Measurements from ENCODE around the gene EYA2.

The EYA2 gene

DNA sequence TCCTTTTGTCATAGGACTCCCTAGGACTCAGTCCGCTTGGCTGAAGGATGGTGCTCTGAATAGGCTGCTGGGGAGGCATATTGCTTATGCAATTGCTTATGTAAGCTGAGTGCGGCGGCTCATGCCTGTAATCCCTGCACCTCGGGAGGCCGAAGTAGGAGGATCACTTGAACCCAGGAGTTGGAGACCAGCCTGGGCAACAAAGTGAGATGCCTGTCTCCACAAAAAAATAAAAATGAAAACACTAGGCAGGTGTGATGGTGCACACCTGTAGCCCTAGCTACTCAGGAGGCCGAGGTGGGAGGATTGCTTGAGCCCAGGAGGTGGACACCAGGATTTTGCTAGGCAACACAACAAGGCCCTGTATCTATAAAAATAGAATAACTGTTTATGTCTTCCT is 81.3 kb downstream of the EYA2 start:
- no peak overlapping the region for H3K4me3 ChIP-seq
- H4K20me1 ChIP-seq: no peaks in the 10 kb centered on the region
- no peaks in the 10 kb centered on the region for H3K27me3 ChIP-seq
- H3K4me1 ChIP-seq: peaks cover 20% of the 10 kb centered on the region
- TF ChIP-seq Cebpa-rat (IDR thresholded peaks at IDR 0.05): no peak
- H3K4me2 ChIP-seq: no peak overlapping the region
- H3K9me3 ChIP-seq: no peaks in the 10 kb centered on the region
- H3K36me3 ChIP-seq: no peaks in the 10 kb centered on the region
- no peak overlapping the region for H3K9ac ChIP-seq
- H3K27ac ChIP-seq: no peak overlapping the region

DNA sequence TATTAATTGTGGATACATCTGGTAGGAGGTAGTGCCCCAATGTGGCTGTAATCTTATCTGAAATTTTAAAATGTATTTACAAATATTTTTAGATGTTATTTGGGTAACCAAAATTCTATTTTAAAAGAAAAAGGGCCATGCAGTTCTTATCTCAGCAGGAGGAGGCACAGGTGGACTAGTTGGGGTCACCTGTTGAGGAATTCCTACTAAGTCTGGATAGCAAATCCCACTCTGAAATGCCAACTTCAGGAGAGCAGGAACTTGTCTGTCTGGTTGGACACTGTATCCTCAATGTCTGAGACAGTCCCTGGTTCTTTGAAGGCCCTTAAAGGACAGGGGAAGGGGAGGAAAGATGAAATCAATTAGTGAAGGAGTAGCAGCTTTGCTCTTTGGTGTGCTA is 82.6 kb downstream of the EYA2 start:
- no peak overlapping the region for H3K27ac ChIP-seq
- TF ChIP-seq Cebpa-rat (IDR thresholded peaks at IDR 0.05): no peak
- H3K27me3 ChIP-seq: no peaks in the 10 kb centered on the region
- no peaks in the 10 kb centered on the region for H4K20me1 ChIP-seq
- peaks cover 2% of the 10 kb centered on the region for H3K9me3 ChIP-seq
- peaks cover 20% of the 10 kb centered on the region for H3K4me1 ChIP-seq
- H3K9ac ChIP-seq: no peak overlapping the region
- no peak overlapping the region for H3K4me2 ChIP-seq
- H3K4me3 ChIP-seq: no peak overlapping the region
- H3K36me3 ChIP-seq: no peaks in the 10 kb centered on the region

DNA sequence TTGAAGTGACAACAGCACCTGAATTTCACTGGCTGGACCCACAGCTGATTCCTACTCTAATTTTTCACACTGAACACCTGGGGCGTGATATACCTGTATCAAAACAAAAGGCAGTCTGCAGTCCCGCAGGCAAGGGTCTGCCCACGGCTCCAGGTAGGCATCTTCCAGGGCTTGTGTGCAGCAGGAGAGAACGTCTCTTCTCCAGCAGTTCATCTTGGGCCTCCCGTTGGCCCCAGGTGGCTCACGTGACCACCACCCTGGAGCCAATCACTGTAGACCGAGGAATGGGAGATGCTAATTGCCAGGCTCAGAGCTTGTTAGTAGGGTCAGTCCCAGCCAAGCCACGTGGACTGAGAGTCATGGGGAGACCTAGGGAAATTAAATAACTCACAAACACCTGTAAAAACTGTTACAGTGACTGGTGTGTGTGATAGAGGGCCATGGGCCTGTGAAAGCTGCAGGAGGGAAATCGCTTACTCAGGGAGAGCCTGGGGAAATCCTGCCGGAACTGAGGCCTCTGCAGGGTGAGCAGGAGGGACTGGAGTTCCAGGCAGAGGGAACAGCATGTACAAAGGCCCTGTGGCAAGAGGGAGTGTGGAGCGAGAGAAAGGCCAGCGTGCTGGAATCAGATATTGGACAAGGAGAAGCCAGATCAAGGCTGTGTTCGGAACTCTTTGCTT is 83.4 kb downstream of the EYA2 start:
- Histone ChIP-seq H3K27me3 (no peaks in the 10 kb centered on the region), H4K20me1 (no peaks in the 10 kb centered on the region), H3K4me1 (peaks cover 20% of the 10 kb centered on the region), H3K27ac (no peak overlapping the region), H3K9me3 (peaks cover 10% of the 10 kb centered on the region), H3K9ac (no peak overlapping the region), H3K4me3 (no peak overlapping the region), H3K4me2 (no peak overlapping the region), H3K36me3 (no peaks in the 10 kb centered on the region)
- TF ChIP-seq Cebpa-rat (IDR thresholded peaks at IDR 0.05): no peak

DNA sequence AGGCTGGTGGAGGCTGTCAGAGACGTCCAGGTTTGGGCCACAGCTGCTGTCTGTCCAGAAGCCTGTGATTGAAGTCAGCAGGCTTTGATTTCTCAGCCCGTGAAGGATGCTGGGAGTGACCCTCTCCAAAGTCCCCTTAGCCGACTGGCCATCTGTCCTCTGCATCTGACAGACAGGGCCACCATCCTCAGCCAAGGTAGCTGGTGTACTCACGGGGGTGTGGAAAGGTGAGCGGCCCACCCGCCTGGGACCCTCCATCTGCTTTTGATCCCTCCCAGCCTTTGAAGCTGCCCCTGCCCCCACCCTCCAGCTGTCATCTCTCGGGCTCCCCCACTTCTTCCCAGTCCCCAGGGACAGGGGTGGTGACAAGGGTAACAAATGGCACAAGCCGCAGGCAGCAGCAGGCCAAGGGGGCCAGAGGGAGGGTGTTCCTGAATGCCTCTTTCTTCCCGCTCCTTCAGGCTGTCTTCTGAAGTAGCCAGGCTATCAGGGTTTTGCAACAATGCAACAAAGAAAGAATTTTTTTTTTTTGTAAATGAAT is 84.4 kb downstream of the EYA2 start:
- no peak overlapping the region for H3K9ac ChIP-seq
- no peaks in the 10 kb centered on the region for H4K20me1 ChIP-seq
- peaks cover 17% of the 10 kb centered on the region for H3K9me3 ChIP-seq
- no peaks in the 10 kb centered on the region for H3K36me3 ChIP-seq
- H3K27ac ChIP-seq: no peak overlapping the region
- H3K4me2 ChIP-seq: peak overlapping the region; percentile 74
- peaks cover 20% of the 10 kb centered on the region for H3K4me1 ChIP-seq
- no peaks in the 10 kb centered on the region for H3K27me3 ChIP-seq
- TF ChIP-seq Cebpa-rat (IDR thresholded peaks at IDR 0.05): no peak
- H3K4me3 ChIP-seq: no peak overlapping the region

DNA sequence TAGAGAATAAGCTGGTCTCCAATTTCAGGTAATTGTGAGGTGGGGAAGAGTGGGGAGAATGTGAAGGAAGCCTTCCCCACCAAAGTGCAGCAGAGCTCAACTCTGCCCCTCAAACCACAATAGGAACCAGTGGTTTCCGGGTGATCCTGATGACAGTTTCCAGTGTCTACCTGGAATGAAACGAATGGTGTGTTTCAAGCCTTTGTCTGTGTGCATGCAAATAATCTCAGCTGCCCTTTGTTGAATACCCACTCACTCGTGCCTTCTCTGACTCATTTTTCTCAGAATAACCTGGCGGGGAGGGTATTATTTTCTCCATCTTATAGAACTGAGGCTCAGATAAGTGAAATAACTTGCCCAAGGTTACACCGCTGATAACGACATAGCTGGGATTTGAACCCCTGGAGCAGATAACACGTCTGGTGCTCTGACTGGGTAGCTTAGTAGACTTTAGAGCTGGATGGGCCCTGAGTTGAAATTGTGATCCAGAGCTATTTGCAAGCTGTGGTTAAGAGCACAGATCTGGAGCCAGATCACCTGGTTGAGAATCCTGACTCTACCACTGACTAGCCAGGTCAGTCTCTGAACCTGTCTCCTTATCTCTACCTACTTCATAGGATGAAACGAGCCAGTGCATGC is 85.1 kb downstream of the EYA2 start:
- no peak overlapping the region for H3K27ac ChIP-seq
- no peaks in the 10 kb centered on the region for H4K20me1 ChIP-seq
- no peak for TF ChIP-seq Cebpa-rat (IDR thresholded peaks at IDR 0.05)
- H3K36me3 ChIP-seq: no peaks in the 10 kb centered on the region
- peaks cover 17% of the 10 kb centered on the region for H3K9me3 ChIP-seq
- H3K4me2 ChIP-seq: peak overlapping the region; percentile 74
- no peak overlapping the region for H3K4me3 ChIP-seq
- no peaks in the 10 kb centered on the region for H3K27me3 ChIP-seq
- peaks cover 20% of the 10 kb centered on the region for H3K4me1 ChIP-seq
- H3K9ac ChIP-seq: 0 out of 2 replicates have a peak overlapping the region, but pooled peaks have one; percentile 5

DNA sequence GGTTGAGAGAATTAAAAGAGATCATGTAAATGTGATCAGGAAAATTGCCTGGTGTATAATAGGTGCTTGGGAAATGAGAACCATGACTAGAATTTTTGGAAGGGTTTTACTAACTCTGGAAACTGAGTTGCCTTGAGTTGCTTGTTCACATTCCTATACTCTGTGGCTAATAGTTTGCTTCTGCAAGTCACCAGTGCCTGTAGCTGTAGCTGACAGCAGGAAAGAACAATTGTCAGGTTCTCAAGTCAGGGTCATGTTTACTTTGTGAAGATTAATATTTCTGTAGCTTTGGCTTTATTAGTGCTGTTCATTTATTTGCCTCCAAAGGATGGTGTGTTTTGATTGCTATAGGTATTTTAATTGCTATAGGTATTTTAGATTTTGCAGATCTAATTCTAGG is 86.5 kb downstream of the EYA2 start:
- H3K27ac ChIP-seq: no peak overlapping the region
- peaks cover 17% of the 10 kb centered on the region for H3K9me3 ChIP-seq
- no peak overlapping the region for H3K4me2 ChIP-seq
- H3K4me3 ChIP-seq: no peak overlapping the region
- H3K9ac ChIP-seq: no peak overlapping the region
- H3K36me3 ChIP-seq: no peaks in the 10 kb centered on the region
- TF ChIP-seq Cebpa-rat (IDR thresholded peaks at IDR 0.05): no peak
- H4K20me1 ChIP-seq: no peaks in the 10 kb centered on the region
- H3K4me1 ChIP-seq: peaks cover 20% of the 10 kb centered on the region
- H3K27me3 ChIP-seq: no peaks in the 10 kb centered on the region

DNA sequence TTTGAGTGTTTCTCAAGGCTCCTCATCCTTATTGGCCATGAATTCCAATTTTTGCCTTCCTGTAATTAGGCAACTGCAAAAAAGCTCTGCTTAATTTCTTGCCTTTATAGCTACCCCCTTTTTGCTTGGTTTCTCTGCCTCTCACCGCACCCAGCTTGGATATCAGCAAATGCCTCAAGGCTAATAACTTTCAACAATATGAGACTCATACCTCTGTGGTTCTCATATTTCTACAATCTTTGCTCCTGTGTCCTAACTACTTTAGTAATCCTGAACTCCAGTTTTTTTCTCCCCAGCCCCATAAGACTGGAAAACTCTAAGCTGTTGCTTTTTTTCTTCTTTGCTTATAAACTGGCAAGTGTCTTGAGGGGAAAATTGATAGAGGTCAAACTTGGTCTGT is 88.8 kb downstream of the EYA2 start:
- no peaks in the 10 kb centered on the region for H3K36me3 ChIP-seq
- H3K4me2 ChIP-seq: no peak overlapping the region
- no peak for TF ChIP-seq Cebpa-rat (IDR thresholded peaks at IDR 0.05)
- no peak overlapping the region for H3K4me3 ChIP-seq
- no peak overlapping the region for H3K27ac ChIP-seq
- H3K27me3 ChIP-seq: no peaks in the 10 kb centered on the region
- H3K4me1 ChIP-seq: peaks cover 19% of the 10 kb centered on the region
- no peaks in the 10 kb centered on the region for H4K20me1 ChIP-seq
- H3K9me3 ChIP-seq: peaks cover 17% of the 10 kb centered on the region
- H3K9ac ChIP-seq: no peak overlapping the region

DNA sequence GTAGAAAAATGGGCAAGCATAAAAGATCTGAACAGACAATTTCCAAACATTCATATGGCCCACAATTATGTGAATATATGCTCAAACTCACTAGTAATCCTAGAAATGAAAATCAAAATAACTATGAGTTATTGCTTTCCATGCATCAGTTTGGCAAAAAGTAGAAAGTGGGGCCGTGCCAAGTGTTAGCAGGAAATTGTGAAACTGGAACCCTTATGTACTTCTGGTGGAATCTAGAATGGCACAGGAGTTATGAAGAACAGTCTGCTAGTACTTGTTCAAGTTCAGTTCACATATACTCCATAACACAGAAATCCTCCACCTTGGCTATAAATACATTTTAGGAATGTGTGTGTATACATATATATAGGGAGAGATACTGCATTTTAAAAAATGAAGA is 89.8 kb downstream of the EYA2 start:
- H3K4me1 ChIP-seq: peaks cover 10% of the 10 kb centered on the region
- TF ChIP-seq Cebpa-rat (IDR thresholded peaks at IDR 0.05): no peak
- H3K27ac ChIP-seq: no peak overlapping the region
- no peaks in the 10 kb centered on the region for H3K27me3 ChIP-seq
- H4K20me1 ChIP-seq: no peaks in the 10 kb centered on the region
- H3K4me2 ChIP-seq: no peak overlapping the region
- peaks cover 17% of the 10 kb centered on the region for H3K9me3 ChIP-seq
- no peaks in the 10 kb centered on the region for H3K36me3 ChIP-seq
- H3K4me3 ChIP-seq: no peak overlapping the region
- no peak overlapping the region for H3K9ac ChIP-seq

DNA sequence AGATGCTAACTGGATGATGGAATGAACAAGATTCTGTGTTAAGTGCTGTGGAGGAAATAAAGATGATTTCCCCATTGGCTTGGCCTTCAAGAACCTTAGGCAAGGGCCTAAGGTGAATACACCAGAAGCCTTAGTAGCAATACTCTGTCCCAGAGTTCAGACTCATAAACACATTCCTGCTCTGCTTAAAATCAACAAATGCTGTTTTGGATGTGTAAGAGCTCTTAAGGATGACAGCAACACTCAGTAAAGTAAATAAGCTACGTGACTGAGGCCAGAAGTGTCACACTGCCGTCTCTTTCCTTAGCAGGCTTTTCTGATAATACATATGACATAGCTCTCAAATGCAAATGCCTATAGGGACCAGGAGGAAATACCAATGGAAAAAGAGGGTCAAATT is 90.6 kb downstream of the EYA2 start:
- peaks cover 1% of the 10 kb centered on the region; the same call in 1 of the 2 replicates for H3K4me1 ChIP-seq
- no peak overlapping the region for H3K9ac ChIP-seq
- H3K4me2 ChIP-seq: no peak overlapping the region
- no peak overlapping the region for H3K4me3 ChIP-seq
- TF ChIP-seq Cebpa-rat (IDR thresholded peaks at IDR 0.05): no peak
- no peak overlapping the region for H3K27ac ChIP-seq
- H3K36me3 ChIP-seq: no peaks in the 10 kb centered on the region
- no peaks in the 10 kb centered on the region for H4K20me1 ChIP-seq
- no peaks in the 10 kb centered on the region for H3K27me3 ChIP-seq
- H3K9me3 ChIP-seq: peaks cover 17% of the 10 kb centered on the region

DNA sequence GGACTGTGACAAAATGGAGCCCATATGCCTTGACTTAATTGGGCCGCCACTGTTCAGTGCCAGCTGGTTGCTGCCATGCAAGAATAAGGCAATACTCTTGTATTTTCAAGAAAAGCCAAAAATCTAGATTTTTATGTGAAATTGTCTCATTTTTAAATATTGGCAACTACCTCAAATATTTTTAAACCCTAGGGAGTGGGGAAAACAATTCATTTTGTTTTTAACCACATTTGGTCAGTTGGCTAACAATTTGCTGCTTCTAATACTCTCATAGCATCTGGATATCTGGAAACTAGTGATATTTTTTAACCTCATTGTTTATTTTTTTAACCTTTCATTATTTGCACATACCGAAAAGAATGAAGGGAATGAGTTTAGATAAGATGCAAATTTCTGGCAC is 91.0 kb downstream of the EYA2 start:
- Histone ChIP-seq H3K9ac (no peak overlapping the region), H4K20me1 (no peaks in the 10 kb centered on the region), H3K4me1 (no peaks in the 10 kb centered on the region), H3K27me3 (no peaks in the 10 kb centered on the region), H3K36me3 (no peaks in the 10 kb centered on the region), H3K4me3 (no peak overlapping the region), H3K4me2 (no peak overlapping the region), H3K9me3 (peaks cover 17% of the 10 kb centered on the region), H3K27ac (no peak overlapping the region)
- no peak for TF ChIP-seq Cebpa-rat (IDR thresholded peaks at IDR 0.05)
